GM12872 (cell line): ENCODE results near the gene POGK.
A peak's percentile ranks its signal among the peaks of the same experiment; 100 is the strongest.

Source experiments
- CTCF ChIP-seq: IDR thresholded peaks from 3 replicates; pipeline ENCODE4 v1.5.1; 2011; ENCODE audit warnings: low read depth, mild to moderate bottlenecking, low read length, moderate library complexity; ENCODE audit not compliant: insufficient read depth

Gene POGK

GRCh38 chr1:166822385-166822784 is 16.9 kb upstream of the POGK start:
- peak; percentile 47; the same call in 1 of the 3 replicates for TF ChIP-seq CTCF

GRCh38 chr1:166827426-166827825 is 11.8 kb upstream of the POGK start:
- TF ChIP-seq CTCF = no peak

- no peak for TF ChIP-seq CTCF
Observed at GRCh38 chr1:166836733-166837132, 2.5 kb upstream of the POGK start.

- TF ChIP-seq CTCF = 0 out of 3 replicates have a peak, but pooled peaks have one; percentile 30
Observed at GRCh38 chr1:166839600-166840308, 479 bp downstream of the POGK start.

- TF ChIP-seq CTCF = no peak
Observed at GRCh38 chr1:166840309-166841274, 1.3 kb downstream of the POGK start.

- TF ChIP-seq CTCF = no peak
Observed at GRCh38 chr1:166843322-166843721, 4.0 kb downstream of the POGK start.
